ENCODE data around the gene CCDC107.

The CCDC107 gene

DNA sequence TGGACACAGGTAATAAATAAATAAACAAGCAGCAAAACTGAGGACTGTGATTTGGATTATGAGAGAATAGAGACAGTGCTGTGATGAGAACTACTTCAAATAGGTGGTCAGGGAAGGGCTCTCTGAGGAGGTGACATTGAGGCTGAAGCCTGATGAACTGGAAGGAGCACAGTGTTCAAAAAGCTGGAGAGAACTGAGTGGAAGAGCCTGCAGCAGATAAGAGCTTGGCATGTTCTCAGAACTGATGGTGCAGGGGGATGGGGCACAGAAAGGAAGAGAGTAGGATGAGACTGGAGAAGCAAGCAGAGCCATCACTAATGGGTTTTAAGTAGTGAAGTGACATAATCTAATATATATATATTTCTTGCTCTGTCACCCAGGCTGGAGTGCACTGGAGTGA lies 42.9 kb downstream of the CCDC107 start:
- TF ChIP-seq, protein P1, sequence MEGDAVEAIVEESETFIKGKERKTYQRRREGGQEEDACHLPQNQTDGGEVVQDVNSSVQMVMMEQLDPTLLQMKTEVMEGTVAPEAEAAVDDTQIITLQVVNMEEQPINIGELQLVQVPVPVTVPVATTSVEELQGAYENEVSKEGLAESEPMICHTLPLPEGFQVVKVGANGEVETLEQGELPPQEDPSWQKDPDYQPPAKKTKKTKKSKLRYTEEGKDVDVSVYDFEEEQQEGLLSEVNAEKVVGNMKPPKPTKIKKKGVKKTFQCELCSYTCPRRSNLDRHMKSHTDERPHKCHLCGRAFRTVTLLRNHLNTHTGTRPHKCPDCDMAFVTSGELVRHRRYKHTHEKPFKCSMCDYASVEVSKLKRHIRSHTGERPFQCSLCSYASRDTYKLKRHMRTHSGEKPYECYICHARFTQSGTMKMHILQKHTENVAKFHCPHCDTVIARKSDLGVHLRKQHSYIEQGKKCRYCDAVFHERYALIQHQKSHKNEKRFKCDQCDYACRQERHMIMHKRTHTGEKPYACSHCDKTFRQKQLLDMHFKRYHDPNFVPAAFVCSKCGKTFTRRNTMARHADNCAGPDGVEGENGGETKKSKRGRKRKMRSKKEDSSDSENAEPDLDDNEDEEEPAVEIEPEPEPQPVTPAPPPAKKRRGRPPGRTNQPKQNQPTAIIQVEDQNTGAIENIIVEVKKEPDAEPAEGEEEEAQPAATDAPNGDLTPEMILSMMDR (IDR thresholded peaks at IDR 0.05; ENCODE audit: insufficient read depth, missing control alignments), result no peak
- no peak for DNase-seq (ENCODE audit: insufficient read length, low spot score)
- FAIRE-seq, result no peak

DNA sequence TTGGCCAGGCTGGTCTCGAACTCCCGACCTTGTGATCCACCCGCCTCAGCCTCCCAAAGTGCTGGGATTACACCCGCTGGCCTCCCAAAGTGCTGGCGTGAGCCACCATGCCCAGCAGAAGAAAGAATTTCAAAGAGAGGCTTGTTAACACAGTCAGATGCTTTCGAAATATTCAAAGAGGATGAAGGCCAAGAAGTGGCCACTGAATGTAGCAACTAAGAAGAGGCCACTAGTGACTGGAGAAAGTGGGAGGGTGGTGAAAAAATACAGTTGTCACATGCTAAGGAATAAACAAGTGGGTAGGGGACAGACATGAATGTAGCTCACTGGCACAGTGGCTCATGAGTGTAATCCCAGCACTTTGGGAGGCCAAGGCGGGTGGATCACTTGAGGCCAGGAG lies 44.6 kb downstream of the CCDC107 start:
- TF ChIP-seq, protein P1 (IDR thresholded peaks at IDR 0.05; ENCODE audit: insufficient read depth, missing control alignments), result no peak
- FAIRE-seq, result no peak

DNA sequence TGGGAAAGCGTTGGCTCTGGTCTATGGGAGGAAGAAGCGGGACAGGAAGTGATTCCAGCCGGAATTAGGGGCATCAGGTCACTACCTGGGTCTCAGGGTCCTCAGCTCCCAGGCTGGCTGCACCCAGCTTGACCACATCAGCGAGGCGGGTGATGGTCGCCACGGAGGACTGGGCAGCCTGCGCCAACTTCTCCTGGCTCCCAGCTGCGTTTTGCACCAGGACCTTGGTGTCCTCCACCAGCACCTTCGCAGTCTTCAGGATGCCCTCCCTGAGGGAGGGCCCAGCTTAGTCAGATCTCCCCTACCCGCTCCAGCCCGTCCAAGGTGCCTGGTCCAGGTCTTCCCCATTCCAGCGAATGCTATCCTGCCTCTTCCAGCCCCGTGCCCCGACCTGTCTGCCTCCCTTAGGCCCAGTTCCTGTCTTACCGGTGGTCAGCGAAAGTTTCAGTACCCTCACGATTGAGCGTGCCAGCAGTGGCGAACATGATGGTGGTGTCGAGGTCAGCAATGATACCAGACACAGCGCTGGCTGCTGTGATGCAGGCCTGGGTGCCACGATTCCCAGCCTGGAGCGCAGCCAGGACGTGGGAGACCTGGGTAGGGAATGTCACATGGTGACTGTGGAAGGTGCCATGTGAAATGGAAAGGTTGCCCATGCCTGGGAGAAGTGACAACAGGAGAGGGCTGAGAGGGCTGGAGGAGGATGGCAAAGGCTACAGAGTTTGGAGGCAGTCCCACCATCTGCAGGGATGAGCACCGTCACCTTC lies 46.0 kb downstream of the CCDC107 start:
- DNase-seq (ENCODE audit: insufficient read length, low spot score), result no peak
- TF ChIP-seq, protein P1 (IDR thresholded peaks at IDR 0.05; ENCODE audit: insufficient read depth, missing control alignments), result no peak
- FAIRE-seq, result no peak

More for the DNA sequence above, 44.6 kb downstream of the CCDC107 start:
- DNase-seq (ENCODE audit: insufficient read length, low spot score), result no peak

DNA sequence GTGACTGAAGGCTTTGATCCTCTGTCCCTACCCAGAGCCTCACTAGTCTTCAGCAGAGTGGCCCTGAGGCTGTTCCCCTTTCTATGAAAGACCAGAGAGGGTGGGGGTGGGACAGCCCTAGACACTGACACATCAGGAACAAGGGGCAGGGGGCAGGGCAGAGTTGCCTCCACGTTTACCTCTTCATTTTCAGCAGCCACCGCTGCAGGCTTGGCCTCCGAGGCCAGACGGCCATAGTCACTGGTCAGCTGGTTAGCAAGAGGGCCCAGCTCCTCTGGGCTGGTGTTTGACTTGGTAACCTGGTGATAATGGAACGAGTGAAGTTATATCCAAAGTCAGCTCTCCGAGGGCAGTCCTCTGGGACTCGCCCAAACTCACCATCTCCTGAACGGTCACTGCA lies 47.3 kb downstream of the CCDC107 start:
- FAIRE-seq, result no peak
- TF ChIP-seq, protein P1 (IDR thresholded peaks at IDR 0.05; ENCODE audit: insufficient read depth, missing control alignments), result no peak
- DNase-seq (ENCODE audit: insufficient read length, low spot score), result no peak

DNA sequence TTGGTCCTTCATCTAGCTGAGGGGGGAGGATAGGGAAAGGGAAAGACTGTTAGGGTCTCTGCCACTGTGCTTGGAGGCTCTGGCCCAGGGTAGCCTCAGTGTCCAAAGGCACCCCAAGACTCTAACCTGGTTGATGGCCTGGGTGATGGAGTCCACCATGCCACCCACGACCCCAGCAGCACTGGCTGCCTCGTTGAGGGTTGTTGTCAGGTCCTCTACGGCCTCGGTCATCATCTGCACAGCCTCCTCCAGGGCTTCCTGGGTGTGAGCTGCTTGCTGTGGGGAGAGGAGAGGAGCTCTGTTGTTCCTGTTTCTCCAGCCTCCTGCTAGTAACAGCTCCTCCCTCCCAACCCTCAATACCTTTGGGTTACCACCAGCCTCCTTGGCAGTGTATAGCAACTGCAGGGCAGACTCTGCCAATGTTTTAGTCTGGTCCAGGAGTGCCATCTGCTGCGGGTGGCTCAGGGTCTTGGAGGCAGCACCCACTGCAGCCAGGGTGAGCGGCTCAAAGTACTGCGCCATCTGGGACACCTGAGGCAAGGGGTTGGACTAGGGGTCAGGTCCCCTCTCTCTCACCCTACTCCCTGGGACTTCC lies 47.8 kb downstream of the CCDC107 start:
- no peak for FAIRE-seq

DNA sequence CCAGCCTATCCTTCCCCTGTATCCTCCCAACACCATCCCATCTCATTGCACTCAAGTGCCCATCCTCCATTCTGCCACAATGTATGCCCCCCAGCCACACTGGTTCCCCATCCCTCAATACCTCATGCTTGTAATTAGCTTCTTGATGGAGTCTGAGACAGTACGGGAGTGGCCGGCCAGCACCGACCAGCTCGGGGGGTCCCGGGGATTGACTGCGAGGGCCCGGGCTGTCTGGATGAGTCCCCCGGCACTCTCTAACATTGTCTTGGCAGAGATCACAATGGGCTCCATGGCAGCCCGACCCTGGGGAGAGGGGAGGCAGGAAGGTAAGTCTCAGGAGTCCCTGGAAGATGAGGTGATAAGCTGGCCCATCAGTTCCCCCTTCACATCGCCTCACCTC lies 48.9 kb downstream of the CCDC107 start:
- DNase-seq (ENCODE audit: insufficient read length, low spot score) (no peak), FAIRE-seq (no peak)

More for the DNA sequence above, 47.8 kb downstream of the CCDC107 start:
- TF ChIP-seq, protein P1 (IDR thresholded peaks at IDR 0.05; ENCODE audit: insufficient read depth, missing control alignments), result no peak
- DNase-seq (ENCODE audit: insufficient read length, low spot score), result no peak

More for the DNA sequence above, 48.9 kb downstream of the CCDC107 start:
- TF ChIP-seq, protein P1 (IDR thresholded peaks at IDR 0.05; ENCODE audit: insufficient read depth, missing control alignments), result no peak
